GM23248 (cell line): ENCODE data around the gene HSPA12B. TPM values are rescaled to one million over a fixed set of nuclear protein-coding genes. Genes with fewer than 3 reads are reported as not detected.

ENCODE experiments used
- DNase-seq: peaks from one replicate; pipeline ENCODE4 v3.0.0-alpha.2; 2015
- H2AFZ ChIP-seq: fragments of 200-600 bp; sonication (generic); 2 replicates; pipeline ENCODE4 v1.6.1; 2016; ENCODE audit warnings: antibody characterized with exemption
- H3F3A ChIP-seq: fragments of 200-600 bp; sonication (generic); 2 replicates; pipeline ENCODE4 v1.6.1; 2016; ENCODE audit warnings: mild to moderate bottlenecking, antibody characterized with exemption, mixed run types; ENCODE audit not compliant: insufficient read depth
- H3K27ac ChIP-seq: fragments of 200-600 bp; sonication (generic); 2 replicates; pipeline ENCODE4 v1.5.1; 2016; ENCODE audit warnings: mild to moderate bottlenecking
- H3K27me3 ChIP-seq: fragments of 200-600 bp; sonication (generic); replicated peaks from 2 replicates; pipeline ENCODE4 v1.6.1; 2016; ENCODE audit warnings: mild to moderate bottlenecking; ENCODE audit not compliant: insufficient read depth
- H3K36me3 ChIP-seq: fragments of 200-600 bp; sonication (generic); 2 replicates; pipeline ENCODE4 v1.6.1; 2016; ENCODE audit warnings: low read depth, mild to moderate bottlenecking
- H3K4me1 ChIP-seq: fragments of 200-600 bp; sonication (generic); 2 replicates; pipeline ENCODE4 v1.6.1; 2016; ENCODE audit warnings: mild to moderate bottlenecking; ENCODE audit not compliant: insufficient read depth
- H3K4me2 ChIP-seq: fragments of 200-600 bp; sonication (generic); one replicate; pipeline ENCODE4 v1.6.1; 2016; ENCODE audit warnings: mild to moderate bottlenecking; ENCODE audit not compliant: unreplicated experiment
- H3K4me3 ChIP-seq: fragments of 200-600 bp; sonication (generic); 2 replicates; pipeline ENCODE4 v1.5.1; 2016; ENCODE audit warnings: mild to moderate bottlenecking
- H3K79me2 ChIP-seq: fragments of 200-600 bp; sonication (generic); 2 replicates; pipeline ENCODE4 v1.6.1; 2016; ENCODE audit warnings: mild to moderate bottlenecking; ENCODE audit not compliant: insufficient read depth
- H3K9ac ChIP-seq: fragments of 200-600 bp; sonication (generic); 2 replicates; pipeline ENCODE4 v1.6.1; 2016; ENCODE audit warnings: mild to moderate bottlenecking
- H3K9me2 ChIP-seq: fragments of 200-600 bp; sonication (generic); 2 replicates; pipeline ENCODE4 v1.6.1; 2016; ENCODE audit warnings: mixed run types, mild to moderate bottlenecking, moderate library complexity; ENCODE audit not compliant: insufficient read depth
- H3K9me3 ChIP-seq: fragments of 200-600 bp; sonication (generic); one replicate; pipeline ENCODE4 v1.6.1; 2017; ENCODE audit warnings: low read depth
- H4K20me1 ChIP-seq: fragments of 200-600 bp; sonication (generic); 2 replicates; pipeline ENCODE4 v1.6.0; 2016; ENCODE audit not compliant: insufficient read depth
- EZH2 ChIP-seq: fragments of 200-600 bp; sonication (generic); IDR thresholded peaks from 2 replicates; pipeline ENCODE4 v1.6.1; 2018; ENCODE audit warnings: antibody characterized with exemption, mild to moderate bottlenecking; ENCODE audit not compliant: insufficient read depth, poor library complexity, severe bottlenecking
- EZH2phosphoT487 ChIP-seq: fragments of 200-600 bp; sonication (generic); IDR thresholded peaks from 2 replicates; pipeline ENCODE4 v1.6.1; 2018; ENCODE audit warnings: antibody characterized with exemption, moderate library complexity, mild to moderate bottlenecking, low read depth; ENCODE audit not compliant: insufficient read depth
- WGBS, 2 experiments: methylation state at CpG; one replicate each; pipeline ENCODE4 v1.1.6; 2015 to 2017; ENCODE audit warnings: low lambda C conversion rate in 2 of 2, low coverage in 1 of 2; ENCODE audit errors: missing lambda C conversion rate in 2 of 2; 5-methylcytosine and 5-hydroxymethylcytosine counted together
- in situ Hi-C: fragments of 300-500 bp; cut with MboI; formaldehyde crosslinking; loops from 2 replicates; pipeline ENCODE4 v1.15.0; 2020
- polyA plus RNA-seq: library from polyadenylated mRNA; unstranded; fragments of >200 nt; fragmentation: Nextera tagmentation; extraction: Ambion mirVana; gene quantifications from 2 replicates; pipeline ENCODE4 v1.2.1, GENCODE V29; 2016
- total RNA-seq: library from RNA; depleted of rRNA; stranded (reverse); fragments of >200 nt; shearing (Covaris generic); gene quantifications from 2 replicates; pipeline ENCODE4 v1.2.3, GENCODE V29; 2014; rRNA removed

The HSPA12B gene
- total and polyA plus RNA-seq, 2 experiments from 2014 or later: 0.11 TPM; not detected in 1

GRCh38 chr20:3800878-3801260, 68.4 kb downstream of the HSPA12B start:
- H3K4me1 ChIP-seq: peaks cover 21% of the 10 kb centered on the region
- H3K9me3 ChIP-seq: no peaks in the 10 kb centered on the region
- no peaks in the 10 kb centered on the region; the same call in 1 of the 2 replicates for H3K36me3 ChIP-seq
- no peak overlapping the region for H3K4me2 ChIP-seq
- H3K79me2 ChIP-seq: peaks cover 41% of the 10 kb centered on the region
- H3K9me2 ChIP-seq: no peaks in the 10 kb centered on the region
- no peaks in the 10 kb centered on the region for H4K20me1 ChIP-seq
- H3K27me3 ChIP-seq: no peaks in the 10 kb centered on the region
- H3K27ac ChIP-seq: no peak overlapping the region
- in situ Hi-C loops: no loop called here
- TF ChIP-seq EZH2 (no peak), EZH2phosphoT487 (no peak)
- H3F3A ChIP-seq: peaks cover 9% of the 10 kb centered on the region
- no peak overlapping the region for H2AFZ ChIP-seq
- 77 to 84% methylated on average over 6 to 8 of the region's 8 CpGs for WGBS, 2 experiments
- no peak for DNase-seq
- H3K4me3 ChIP-seq: no peak overlapping the region
- H3K9ac ChIP-seq: no peak overlapping the region

GRCh38 chr20:3801299-3801698, 68.8 kb downstream of the HSPA12B start:
- peaks cover 25% of the 10 kb centered on the region for H3K4me1 ChIP-seq
- H2AFZ ChIP-seq: no peak overlapping the region
- no peaks in the 10 kb centered on the region for H4K20me1 ChIP-seq
- H3K36me3 ChIP-seq: no peaks in the 10 kb centered on the region; the same call in 1 of the 2 replicates
- no peaks in the 10 kb centered on the region for H3K27me3 ChIP-seq
- 94 to 97% methylated on average over 4 of the region's 4 CpGs for WGBS, 2 experiments
- H3K4me2 ChIP-seq: no peak overlapping the region
- no peak overlapping the region for H3K4me3 ChIP-seq
- DNase-seq: no peak
- H3F3A ChIP-seq: peaks cover 14% of the 10 kb centered on the region
- in situ Hi-C loops: no loop called here
- no peaks in the 10 kb centered on the region for H3K9me3 ChIP-seq
- no peak overlapping the region for H3K9ac ChIP-seq
- peaks cover 41% of the 10 kb centered on the region for H3K79me2 ChIP-seq
- TF ChIP-seq EZH2 (no peak), EZH2phosphoT487 (no peak)
- H3K9me2 ChIP-seq: no peaks in the 10 kb centered on the region
- no peak overlapping the region for H3K27ac ChIP-seq

GRCh38 chr20:3801846-3802245, 69.4 kb downstream of the HSPA12B start:
- H3K79me2 ChIP-seq: peaks cover 35% of the 10 kb centered on the region
- TF ChIP-seq EZH2phosphoT487 (no peak), EZH2 (no peak)

More at GRCh38 chr20:3801846-3802245, 69.4 kb downstream of the HSPA12B start:
- Histone ChIP-seq H3K4me1 (peaks cover 30% of the 10 kb centered on the region), H3F3A (peaks cover 19% of the 10 kb centered on the region), H3K4me3 (no peak overlapping the region), H3K9me2 (no peaks in the 10 kb centered on the region), H3K9me3 (no peaks in the 10 kb centered on the region), H3K27me3 (no peaks in the 10 kb centered on the region), H3K36me3 (no peaks in the 10 kb centered on the region; the same call in 1 of the 2 replicates), H3K27ac (no peak overlapping the region), H4K20me1 (no peaks in the 10 kb centered on the region), H3K9ac (no peak overlapping the region), H2AFZ (no peak overlapping the region), H3K4me2 (no peak overlapping the region)
- WGBS, 2 experiments: 97% methylated on average over 13 of the region's 13 CpGs
- DNase-seq: no peak
- in situ Hi-C loops: no loop called here

Other genes starting within 250 kb of the HSPA12B start
- not detected in 2 replicates for gene GFRA4, start 69.3 kb upstream of the HSPA12B start, total RNA-seq
- gene GFRA4, start 69.3 kb upstream of the HSPA12B start, polyA plus RNA-seq: not detected in 2 replicates
- 53.1 and 57.9 TPM in 2 replicates for gene ADAM33, start 50.7 kb upstream of the HSPA12B start, total RNA-seq
- gene ADAM33, start 50.7 kb upstream of the HSPA12B start, polyA plus RNA-seq: 17.4 and 22.6 TPM in 2 replicates
- gene SIGLEC1, start 20.1 kb upstream of the HSPA12B start, total RNA-seq: not detected in 2 replicates
- gene SIGLEC1, start 20.1 kb upstream of the HSPA12B start, polyA plus RNA-seq: not detected in 2 replicates
- gene ADISSP, start 35.1 kb downstream of the HSPA12B start, total RNA-seq: 44.9 and 49.1 TPM in 2 replicates
- gene ADISSP, start 35.1 kb downstream of the HSPA12B start, polyA plus RNA-seq: 62.6 and 65.4 TPM in 2 replicates
- not detected in 2 replicates for gene SPEF1, start 48.8 kb downstream of the HSPA12B start, total RNA-seq
- 0.11 TPM in 1 of 2 replicates, not detected in the other for gene SPEF1, start 48.8 kb downstream of the HSPA12B start, polyA plus RNA-seq
- 134 and 153 TPM in 2 replicates for gene CENPB, start 54.1 kb downstream of the HSPA12B start, total RNA-seq
- 4.5 and 4.6 TPM in 2 replicates for gene CENPB, start 54.1 kb downstream of the HSPA12B start, polyA plus RNA-seq
- gene CDC25B, start 63.6 kb downstream of the HSPA12B start, total RNA-seq: 20.1 and 22.9 TPM in 2 replicates
- 16.3 and 18.2 TPM in 2 replicates for gene CDC25B, start 63.6 kb downstream of the HSPA12B start, polyA plus RNA-seq
- gene AP5S1, start 87.9 kb downstream of the HSPA12B start, total RNA-seq: 24.8 and 25.0 TPM in 2 replicates
- gene AP5S1, start 87.9 kb downstream of the HSPA12B start, polyA plus RNA-seq: 20.5 and 22.6 TPM in 2 replicates
- gene MAVS, start 114.1 kb downstream of the HSPA12B start, total RNA-seq: 22.0 and 27.4 TPM in 2 replicates
- 12.0 and 12.5 TPM in 2 replicates for gene MAVS, start 114.1 kb downstream of the HSPA12B start, polyA plus RNA-seq
- 43.7 and 65.1 TPM in 2 replicates for gene PANK2, start 156.7 kb downstream of the HSPA12B start, total RNA-seq
- gene PANK2, start 156.7 kb downstream of the HSPA12B start, polyA plus RNA-seq: 30.6 and 32.6 TPM in 2 replicates